Vagina (tissue), 2 donors: ENCODE data around the gene COLEC12.

Experiments used
- POLR2A ChIP-seq, 2 donors: fragments of 450-650 bp; IDR thresholded peaks; one replicate each; pipeline ENCODE4 v1.6.1; 2017; ENCODE audit warnings: antibody characterized with exemption in 2 of 2, mild to moderate bottlenecking in 2 of 2, moderate library complexity in 2 of 2
- POLR2AphosphoS5 ChIP-seq, 2 donors: sonication (generic); formaldehyde crosslinking; IDR thresholded peaks; one replicate each; pipeline ENCODE4 v1.9.0; 2017; ENCODE audit warnings: antibody characterized with exemption in 2 of 2, mild to moderate bottlenecking in 2 of 2, low read depth in 1 of 2; ENCODE audit not compliant: insufficient read depth in 1 of 2
- TF ChIP-seq, protein P1 (sequence below), 3 experiments: fragments of 450-650 bp in 2 of 3; fragments of 200-600 bp in 1 of 3; sonication (generic) in 1 of 3; IDR thresholded peaks; one replicate each; pipeline ENCODE4 v1.5.1; 2017 to 2019; ENCODE audit warnings: antibody characterized with exemption in 3 of 3, mild to moderate bottlenecking in 2 of 3, moderate library complexity in 2 of 3

DNA sequence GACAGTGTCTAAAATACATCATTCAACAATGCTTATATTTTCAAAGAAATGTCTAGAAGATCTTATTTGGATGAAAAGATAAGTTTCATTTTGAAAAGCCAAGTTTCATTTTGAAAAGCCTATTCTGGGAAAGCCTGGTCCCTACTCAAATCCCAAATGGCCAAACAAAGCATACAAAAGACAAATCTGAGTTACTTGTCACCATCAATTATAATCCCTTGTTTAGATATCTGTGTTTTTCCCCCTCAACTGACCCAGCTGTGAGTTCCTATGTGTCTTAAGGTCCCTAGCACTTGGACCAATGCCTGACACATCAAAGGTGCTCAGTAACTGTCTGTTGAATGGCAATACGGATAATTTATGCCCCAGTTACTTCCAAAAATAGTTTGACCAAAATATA, 180.3 kb downstream of the COLEC12 start:
- TF ChIP-seq, protein P1, sequence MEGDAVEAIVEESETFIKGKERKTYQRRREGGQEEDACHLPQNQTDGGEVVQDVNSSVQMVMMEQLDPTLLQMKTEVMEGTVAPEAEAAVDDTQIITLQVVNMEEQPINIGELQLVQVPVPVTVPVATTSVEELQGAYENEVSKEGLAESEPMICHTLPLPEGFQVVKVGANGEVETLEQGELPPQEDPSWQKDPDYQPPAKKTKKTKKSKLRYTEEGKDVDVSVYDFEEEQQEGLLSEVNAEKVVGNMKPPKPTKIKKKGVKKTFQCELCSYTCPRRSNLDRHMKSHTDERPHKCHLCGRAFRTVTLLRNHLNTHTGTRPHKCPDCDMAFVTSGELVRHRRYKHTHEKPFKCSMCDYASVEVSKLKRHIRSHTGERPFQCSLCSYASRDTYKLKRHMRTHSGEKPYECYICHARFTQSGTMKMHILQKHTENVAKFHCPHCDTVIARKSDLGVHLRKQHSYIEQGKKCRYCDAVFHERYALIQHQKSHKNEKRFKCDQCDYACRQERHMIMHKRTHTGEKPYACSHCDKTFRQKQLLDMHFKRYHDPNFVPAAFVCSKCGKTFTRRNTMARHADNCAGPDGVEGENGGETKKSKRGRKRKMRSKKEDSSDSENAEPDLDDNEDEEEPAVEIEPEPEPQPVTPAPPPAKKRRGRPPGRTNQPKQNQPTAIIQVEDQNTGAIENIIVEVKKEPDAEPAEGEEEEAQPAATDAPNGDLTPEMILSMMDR (IDR thresholded peaks at IDR 0.05) = no peak
- TF ChIP-seq POLR2AphosphoS5 (IDR thresholded peaks at IDR 0.05; ENCODE audit: insufficient read depth in 1 of 2, low read depth in 1 of 2) (no peak), POLR2A (IDR thresholded peaks at IDR 0.05) (no peak)
